Skin epidermis (tissue), 12 donors: ENCODE results near the gene DCST2.

Experiments
- H3K27ac ChIP-seq, 21 experiments: fragments of 200-600 bp; sonication (generic) in 11 of 21; one replicate each; pipeline ENCODE4 v1.5.0; 2020; ENCODE audit warnings: mild to moderate bottlenecking in 3 of 21, inconsistent platforms in 2 of 21, moderate library complexity in 2 of 21
- H3K4me3 ChIP-seq, 7 experiments: fragments of 200-600 bp; sonication (generic) in 2 of 7; one replicate each; pipeline ENCODE4 v1.5.0; 2020; ENCODE audit warnings: inconsistent platforms in 2 of 7, mild to moderate bottlenecking in 2 of 7, moderate library complexity in 1 of 7

The DCST2 gene

DNA sequence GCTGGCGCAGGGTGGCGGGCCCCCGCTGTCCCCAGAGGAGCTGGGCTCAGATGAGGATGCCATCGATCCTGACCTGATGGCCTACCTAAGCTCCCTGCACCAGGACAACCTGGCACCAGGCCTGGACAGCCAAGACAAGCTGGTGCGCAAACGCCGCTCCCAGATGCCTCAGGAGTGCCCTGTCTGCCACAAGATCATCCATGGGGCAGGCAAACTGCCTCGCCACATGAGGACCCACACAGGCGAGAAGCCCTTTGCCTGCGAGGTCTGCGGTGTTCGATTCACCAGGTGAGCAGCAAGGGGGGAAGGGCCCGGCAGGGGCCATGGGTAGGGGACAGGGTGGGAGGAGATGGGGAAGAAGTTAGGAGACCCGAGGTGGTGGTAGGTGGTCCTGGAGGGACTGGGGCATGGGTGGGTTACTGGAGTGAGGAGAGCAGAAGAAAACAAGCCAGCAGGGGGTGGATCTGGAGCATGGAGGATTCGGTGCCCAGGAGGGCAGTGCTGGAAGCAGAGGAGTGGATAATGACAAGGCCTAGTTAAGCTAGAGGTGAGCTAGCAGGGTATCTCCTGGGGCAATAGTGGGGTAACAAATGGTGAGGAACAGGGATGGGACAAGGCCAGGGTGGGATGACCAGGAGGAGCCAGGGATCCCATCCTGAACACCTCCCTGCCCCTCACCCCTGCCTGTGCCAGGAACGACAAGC, 17.9 kb downstream of the DCST2 start:
- Histone ChIP-seq H3K27ac (peak overlapping the region in 19 of 21 experiments; percentile 37 to 99 (median 84)), H3K4me3 (no peak overlapping the region)

DNA sequence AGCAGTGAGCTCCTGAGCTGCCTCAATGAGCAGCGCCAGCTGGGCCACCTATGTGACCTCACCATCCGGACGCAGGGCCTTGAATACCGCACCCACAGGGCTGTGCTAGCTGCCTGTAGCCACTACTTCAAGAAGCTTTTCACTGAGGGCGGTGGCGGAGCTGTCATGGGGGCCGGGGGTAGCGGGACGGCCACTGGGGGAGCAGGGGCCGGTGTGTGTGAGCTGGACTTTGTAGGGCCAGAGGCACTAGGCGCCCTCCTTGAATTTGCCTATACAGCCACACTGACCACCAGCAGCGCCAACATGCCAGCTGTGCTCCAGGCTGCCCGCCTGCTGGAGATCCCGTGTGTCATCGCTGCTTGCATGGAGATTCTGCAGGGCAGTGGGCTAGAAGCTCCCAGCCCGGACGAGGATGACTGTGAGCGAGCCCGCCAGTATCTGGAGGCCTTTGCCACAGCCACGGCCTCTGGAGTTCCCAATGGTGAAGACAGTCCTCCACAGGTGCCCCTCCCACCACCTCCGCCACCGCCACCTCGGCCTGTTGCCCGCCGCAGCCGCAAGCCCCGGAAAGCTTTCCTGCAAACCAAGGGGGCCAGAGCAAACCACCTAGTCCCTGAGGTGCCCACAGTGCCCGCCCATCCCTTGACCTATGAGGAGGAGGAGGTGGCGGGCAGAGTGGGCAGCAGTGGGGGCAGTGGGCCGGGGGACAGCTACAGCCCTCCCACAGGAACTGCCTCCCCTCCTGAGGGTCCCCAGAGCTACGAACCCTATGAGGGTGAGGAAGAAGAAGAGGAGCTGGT, 18.7 kb downstream of the DCST2 start:
- H3K27ac ChIP-seq = peak overlapping the region in 16 of 21 experiments; percentile 22 to 99 (median 88)
- H3K4me3 ChIP-seq = no peak overlapping the region

DNA sequence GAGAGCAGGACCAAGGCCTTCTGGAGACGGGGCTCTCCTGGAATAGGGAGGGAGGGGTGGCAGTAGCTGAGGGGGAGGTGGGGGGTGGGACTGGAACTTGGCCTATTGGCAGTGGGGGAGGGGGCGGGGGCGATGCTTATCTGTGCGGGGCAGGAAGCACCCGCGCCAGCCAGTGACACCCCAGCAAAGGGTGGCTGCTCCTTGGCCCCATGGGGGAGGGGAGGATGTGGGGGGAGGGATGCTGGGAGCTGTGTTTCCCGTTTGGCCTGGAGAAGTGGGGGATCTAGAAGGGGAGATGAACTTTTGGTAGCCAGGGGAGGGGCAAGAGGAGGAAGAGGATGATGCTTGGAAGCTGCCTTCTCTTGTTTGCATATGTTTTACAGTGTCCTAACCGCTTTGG, 19.9 kb downstream of the DCST2 start:
- peak overlapping the region in 20 of 21 experiments; percentile 35 to 99 (median 96) for H3K27ac ChIP-seq

DNA sequence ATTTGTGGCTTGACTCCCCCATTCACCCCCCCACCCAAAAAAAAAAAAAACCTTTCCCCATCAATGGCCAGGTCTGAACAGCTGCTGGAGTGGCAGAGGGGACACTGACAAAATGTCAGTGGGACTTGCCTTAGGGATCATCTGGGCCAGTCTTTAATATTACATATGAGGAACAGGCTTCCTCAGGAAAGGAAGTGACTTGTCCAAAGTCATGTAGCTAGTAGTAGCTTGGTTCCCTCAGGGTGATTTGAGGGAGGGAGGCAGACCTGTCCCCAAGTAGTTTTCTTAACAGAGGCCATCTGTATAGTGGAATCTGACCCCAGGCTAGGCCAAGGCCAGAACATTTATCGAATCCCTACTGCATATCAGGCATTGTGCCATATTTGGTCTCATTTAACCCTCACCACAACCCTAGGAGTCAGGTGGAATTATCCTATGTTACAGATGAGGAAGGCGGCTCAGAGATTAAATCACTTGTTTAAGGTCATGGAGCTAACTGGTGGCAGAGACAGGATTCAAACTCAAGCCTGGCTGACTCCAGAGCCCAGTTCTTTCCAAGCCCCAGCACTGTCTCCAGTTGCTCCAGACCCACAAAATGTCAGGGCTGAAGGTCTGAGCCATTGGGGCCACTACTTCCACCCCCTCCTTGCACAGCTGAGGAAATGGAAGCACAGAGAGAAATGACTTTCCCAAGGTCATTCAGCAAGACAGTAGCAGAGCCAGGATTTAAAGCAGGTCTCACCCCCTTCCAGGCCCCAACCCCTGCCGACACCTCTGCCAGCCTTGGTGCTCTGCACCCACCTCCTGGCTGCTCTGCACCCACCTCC, 20.6 kb downstream of the DCST2 start:
- peak overlapping the region in 20 of 21 experiments; percentile 35 to 99 (median 96) for H3K27ac ChIP-seq
- peak overlapping the region in 1 of 7 experiments; percentile 57 for H3K4me3 ChIP-seq

More for the DNA sequence above, 19.9 kb downstream of the DCST2 start:
- no peak overlapping the region for H3K4me3 ChIP-seq

DNA sequence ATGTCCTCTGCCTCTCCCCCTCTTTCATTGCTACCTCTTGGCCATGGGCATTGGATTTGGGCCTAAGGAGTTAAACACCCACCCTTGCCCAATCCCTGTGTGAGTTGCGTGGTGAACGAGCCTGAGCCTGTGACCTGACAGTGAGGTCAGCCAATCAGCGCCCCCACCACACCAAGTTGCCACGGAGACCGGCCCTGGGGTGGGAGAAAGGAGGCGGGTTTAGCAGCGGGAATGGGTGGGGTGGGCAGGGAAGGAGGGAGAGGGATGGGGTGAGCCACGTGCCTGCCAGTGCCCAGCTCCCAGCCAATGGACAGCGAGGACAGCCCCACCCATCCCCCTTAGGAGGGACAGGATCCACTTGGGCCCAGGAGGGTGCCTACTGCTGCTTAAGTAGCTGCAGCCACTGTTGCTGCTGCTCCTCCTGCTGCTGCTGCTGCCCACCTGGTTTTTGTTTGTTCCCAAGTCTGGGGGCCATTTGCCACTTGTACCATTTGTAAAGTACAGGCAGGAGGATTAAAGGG, 21.5 kb downstream of the DCST2 start:
- H3K4me3 ChIP-seq = peak overlapping the region in 1 of 7 experiments; percentile 57

DNA sequence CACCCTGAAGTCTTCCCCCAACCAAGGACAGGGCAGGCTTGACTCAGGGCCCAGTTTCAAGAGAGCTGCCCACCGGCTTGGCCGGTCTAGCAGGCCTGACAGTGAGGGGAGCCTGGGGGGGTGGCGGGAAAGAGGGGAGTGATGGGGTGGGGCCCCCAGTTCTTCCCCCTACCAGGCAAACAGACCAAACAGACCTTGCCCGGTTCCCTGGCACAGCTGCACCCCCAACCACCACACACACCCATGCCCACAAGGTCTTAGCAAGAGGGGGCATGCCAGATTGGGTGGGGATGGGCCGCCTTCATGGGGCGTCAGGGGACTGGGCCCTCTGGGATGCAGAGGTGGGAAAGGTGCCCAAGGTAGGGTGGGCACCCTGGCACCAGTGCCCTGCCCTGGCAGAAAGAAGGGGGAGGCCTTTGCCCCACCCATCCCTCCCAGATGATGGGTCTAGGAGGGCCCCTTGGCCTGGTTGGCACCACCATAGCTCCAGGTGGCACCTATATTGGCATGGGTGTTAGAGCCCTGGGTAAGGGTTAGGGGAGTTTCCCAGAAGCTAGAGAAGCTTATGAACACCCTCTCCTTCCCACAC, 22.1 kb downstream of the DCST2 start:
- Histone ChIP-seq H3K4me3 (peak overlapping the region in 3 of 7 experiments; percentile 39 to 57 (median 49)), H3K27ac (peak overlapping the region in 20 of 21 experiments; percentile 79 to 99 (median 96))

More for the DNA sequence above, 21.5 kb downstream of the DCST2 start:
- H3K27ac ChIP-seq = peak overlapping the region in 20 of 21 experiments; percentile 76 to 99 (median 96)

DNA sequence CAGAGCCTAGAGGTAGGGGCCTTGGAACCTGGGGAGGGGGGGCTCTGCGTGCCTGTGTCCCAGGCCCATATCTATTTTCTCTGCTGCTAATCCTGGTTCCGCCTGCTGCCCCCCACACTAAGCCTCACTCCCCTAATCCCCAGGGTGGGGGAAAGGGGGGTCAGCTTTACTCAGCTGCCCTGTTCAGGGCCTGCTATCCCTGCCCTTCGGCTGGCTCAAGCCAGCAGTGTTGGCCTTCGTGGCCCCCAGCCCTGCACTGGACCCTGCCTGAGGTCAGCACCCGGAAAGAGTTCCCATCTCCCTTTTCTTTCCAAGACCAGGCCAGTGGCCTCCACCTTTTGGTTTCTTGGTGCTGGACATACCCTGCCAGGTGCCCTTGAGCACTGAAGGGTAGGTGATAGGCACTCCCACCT, 22.6 kb downstream of the DCST2 start:
- Histone ChIP-seq H3K4me3 (peak overlapping the region in 5 of 7 experiments; percentile 37 to 57 (median 41)), H3K27ac (peak overlapping the region in 20 of 21 experiments; percentile 79 to 99 (median 96))

DNA sequence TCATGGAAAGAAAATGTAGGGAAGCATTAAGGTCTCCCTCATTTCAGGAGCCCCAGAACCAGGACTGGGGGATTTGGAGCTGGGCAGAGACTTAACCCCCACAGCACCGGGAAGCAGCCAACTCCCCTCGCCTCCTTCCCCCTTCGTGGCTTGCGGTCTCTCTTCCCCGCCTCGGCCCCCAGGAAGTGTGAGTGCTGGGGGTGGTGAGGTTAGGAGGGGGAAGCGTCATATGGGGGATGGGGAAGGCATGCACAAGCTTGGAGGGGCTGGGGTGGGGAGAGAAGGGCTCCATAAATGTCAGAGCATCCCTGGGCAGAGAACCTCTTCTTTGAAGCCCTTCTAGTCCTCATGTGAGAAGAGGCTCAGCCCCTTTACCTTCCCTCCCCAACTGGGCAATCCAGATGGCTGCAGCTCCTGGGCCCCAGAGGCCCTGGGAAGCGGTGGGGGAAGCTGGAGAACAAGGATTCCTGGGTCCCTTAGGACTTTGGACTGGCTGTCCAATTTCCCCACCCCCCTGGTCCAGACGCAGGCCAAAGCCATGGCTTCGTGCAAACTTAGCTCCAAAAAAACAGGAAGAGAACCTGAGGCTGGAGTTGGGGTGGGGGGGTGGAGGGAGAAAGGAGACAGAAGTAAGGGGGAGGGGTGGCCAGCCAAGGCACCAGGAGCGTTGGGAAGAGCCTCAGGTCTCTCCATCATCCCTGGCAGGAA, 23.2 kb downstream of the DCST2 start:
- peak overlapping the region in 20 of 21 experiments; percentile 81 to 99 (median 96) for H3K27ac ChIP-seq
- peak overlapping the region in 6 of 7 experiments; percentile 36 to 57 (median 40) for H3K4me3 ChIP-seq

DNA sequence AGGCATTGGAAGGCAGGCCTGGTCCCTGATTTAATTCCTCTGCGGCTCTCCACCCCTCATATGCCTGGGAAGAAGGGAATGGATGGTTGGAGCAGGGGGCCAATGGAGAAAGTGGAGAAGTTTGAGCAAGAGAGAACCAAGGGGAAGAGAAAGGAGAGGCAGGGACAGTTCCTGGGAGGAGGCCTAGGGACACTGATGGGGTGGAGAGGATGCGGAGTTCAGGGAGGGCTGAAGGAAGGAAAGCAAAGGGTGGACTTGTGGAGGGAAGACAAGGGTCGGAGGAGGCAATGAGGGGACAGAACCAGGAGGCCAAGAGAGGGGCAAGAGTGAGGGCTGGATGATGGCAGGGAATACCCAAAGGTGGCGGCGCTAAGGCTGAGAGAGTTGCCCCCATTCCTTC, 23.8 kb downstream of the DCST2 start:
- peak overlapping the region; percentile 36 to 57 (median 41) for H3K4me3 ChIP-seq
- peak overlapping the region in 20 of 21 experiments; percentile 81 to 99 (median 96) for H3K27ac ChIP-seq

DNA sequence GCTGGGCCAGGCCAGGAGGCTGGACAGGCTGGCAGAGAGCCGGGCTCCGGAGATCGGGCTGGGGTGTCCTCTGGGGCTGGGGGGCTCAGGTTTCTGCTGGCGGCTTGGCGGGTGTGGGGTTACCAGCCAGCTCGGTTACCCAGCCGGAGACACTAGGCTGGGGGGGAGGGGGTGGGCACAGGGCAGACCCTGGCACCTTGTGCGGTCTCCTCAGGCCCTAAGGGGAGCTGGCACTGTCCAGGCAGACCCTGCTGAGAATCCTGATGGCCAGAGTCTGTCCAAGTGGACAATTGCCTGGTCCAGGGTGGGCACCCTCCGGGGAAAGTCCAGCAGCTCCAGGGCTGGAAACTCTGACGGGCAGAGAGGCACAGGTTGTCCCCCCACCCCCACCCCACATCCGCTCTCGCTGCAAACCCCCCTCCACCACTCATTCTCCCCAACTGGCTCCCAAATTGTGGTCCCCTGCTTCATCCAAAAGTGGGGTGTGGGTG, 24.3 kb downstream of the DCST2 start:
- peak overlapping the region; percentile 36 to 57 (median 41) for H3K4me3 ChIP-seq
- peak overlapping the region; percentile 49 to 99 (median 96) for H3K27ac ChIP-seq

DNA sequence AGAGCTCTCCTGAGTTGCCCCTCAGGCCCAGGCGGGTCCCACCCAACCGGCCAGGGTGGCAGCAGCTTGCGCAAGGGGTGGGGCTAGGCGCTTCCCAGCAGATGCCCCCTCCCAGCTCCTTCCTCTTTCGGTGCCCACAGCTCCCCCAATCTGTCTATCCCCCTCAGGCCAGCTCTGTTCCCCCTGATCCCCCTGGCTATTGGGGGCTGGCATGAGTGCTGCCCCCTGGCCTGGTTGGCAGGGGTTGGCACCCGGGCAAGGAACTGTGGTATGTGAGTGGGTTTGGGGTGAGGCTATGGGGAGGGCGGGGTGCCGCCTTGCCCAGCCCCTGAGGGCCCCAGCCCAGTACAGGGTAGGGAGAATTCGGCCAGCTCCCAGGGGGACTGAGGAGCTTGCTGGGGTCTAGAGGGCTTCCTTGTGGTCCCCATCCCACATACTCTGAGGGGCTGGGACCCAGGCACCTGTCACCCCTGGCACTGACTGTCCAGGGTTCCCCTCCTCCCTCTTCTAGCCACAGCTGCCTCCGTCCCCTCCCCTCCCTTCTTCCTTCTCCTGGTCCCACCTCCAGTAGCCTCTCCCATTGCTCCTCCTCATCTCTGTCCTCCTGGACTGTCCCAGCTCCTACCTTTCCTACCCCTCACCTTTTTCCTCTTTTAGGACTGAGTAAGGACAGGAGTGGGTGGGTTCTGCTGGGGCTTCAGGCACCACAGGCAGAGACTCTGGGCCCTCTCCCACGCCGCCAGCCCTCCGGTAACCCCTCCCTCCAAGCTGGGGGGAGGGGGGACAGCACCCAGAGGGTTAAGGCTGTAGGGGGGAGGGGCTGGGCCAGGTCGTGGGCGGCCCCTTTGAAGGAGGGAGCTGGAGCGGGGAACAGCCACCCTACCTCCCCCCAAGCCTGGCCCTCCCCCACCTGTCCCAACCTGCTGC, 25.3 kb downstream of the DCST2 start:
- H3K4me3 ChIP-seq = peak overlapping the region; percentile 36 to 57 (median 41)
- H3K27ac ChIP-seq = peak overlapping the region; percentile 49 to 99 (median 96)

DNA sequence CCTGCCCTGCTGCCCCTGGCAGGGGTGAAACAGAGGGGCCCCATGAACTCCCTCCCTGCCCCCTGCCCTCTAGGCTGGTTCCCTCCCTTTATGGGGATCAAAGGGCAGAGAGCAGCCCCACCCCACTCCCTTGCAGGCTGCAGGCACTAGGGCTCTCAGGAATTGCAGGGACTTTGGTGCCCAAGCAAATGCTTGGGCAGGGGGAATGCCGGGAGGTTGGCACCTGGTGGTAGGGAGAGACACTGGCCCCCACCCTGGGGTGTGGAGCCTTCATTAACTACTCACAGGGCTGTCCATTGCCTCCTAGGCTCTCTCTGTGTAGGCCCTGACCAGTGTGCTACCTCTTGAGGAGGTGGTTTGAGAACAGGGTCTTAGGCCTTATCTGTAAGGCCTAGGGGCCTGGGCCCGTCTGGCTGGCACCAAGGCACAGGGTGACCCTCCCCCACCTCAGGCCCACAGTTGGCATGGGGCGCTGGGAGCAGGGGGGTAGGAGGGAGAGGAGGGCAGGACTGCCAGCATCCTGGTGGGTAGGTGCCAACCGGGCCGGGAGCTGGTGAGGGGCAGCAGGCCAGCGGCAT, 26.2 kb downstream of the DCST2 start:
- Histone ChIP-seq H3K4me3 (peak overlapping the region in 5 of 7 experiments; percentile 36 to 57 (median 42)), H3K27ac (peak overlapping the region; percentile 25 to 99 (median 96))

DNA sequence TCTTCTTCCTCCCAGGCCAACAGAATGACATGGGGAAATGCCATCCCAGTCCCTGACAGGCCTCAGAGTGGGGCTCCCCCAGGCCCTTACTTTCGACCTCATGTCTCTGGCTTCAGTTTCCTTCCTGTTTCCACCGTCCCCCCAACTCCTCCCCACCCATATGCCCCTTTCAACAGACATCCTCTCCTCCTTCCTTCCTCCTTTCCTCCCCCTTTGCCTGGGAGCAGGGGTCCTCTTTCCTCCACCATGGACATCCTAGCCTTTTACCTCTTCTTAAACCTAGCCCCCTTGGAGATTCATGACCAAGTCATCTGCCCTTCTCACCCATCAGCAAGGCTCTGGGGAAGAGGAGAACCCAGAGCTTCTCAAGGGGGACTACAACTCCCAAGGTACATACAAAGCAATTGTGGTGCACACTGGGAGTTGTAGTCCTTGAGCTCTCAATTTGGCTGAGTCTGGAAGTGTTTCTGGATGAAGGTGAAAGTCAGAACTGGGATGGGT, 26.9 kb downstream of the DCST2 start:
- Histone ChIP-seq H3K27ac (peak overlapping the region in 20 of 21 experiments; percentile 87 to 99 (median 96)), H3K4me3 (peak overlapping the region in 2 of 7 experiments; percentile 0 to 49)

DNA sequence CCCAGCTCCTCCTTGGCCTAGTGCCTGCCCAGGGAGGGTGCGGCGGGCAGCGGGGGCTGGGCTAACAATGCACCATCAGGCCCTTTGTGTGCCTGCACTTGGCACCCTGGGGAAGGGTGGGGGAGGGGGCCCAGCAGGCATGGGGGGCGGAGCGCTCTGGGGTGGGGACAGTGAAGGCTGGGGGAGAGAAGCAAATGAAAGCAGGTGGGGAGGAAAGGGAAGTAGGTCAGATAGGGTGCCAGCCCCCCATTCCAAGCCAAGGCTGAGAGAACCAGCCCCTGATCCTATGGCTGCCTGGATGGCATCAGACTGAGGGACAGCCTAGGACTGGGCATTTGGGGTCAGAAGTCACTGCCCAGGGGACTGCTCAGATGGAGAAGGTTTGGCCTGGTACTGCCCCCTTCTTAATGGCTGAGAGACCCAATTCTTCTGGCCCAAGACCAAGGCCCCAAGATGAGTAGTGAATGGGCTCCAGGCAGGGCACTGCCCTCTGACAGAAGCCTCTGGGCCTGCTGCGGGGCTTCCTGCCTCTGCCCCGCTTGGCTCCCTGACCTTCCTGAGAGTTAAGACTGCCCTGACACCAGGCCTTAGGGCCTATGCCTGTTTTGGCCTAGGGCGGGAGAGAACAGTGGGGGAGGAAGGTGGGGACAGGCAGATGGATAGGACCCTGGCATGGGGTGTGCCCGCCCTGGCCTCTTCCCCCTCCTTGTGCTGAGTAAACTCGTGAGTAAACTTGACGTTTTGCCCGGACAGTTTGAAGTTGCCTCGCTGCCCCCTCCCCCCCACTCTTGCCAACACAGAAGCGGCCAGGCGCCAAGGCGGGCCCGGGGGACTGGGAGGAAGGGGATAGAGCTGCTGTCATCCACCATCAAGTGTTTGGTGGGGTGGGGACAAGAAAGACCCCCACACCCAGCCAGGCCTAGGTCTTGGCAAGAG, 28.2 kb downstream of the DCST2 start:
- Histone ChIP-seq H3K27ac (peak overlapping the region; percentile 8 to 99 (median 96)), H3K4me3 (peak overlapping the region in 6 of 7 experiments; percentile 70 to 90 (median 80))

DNA sequence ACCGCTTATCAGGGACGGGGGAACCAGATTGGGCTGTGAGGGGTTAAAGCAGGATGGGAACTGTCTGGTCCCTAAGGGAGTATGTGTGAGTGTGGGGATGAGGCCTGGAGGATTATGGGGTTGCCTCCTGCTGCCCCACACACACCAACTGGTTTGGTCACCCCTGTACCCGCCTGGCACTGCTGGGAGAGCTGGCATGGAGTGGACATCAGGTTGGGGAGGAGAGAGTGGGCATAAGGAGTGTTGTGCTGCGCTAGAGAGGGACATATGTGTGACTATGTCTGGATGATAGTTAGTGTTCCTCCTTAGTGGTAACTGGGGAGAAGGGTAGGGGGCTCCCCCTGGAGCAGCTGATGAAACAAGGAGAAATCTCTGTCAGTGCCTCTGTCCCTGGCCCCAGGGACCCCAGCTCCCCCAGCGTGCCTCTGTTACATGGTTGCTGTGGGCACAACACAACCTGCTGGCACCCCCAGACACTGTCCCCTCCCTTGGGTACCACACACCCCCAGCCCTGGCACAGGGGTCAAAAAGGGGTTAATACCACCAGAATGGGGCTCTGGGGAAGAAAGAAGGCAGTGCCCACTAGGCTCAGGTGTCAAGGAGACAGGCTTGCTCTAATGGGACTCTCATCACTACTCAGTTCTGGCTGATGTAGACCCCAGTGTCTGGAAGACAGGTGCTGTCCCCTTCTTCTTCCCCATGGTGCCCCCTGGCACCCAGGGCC, 29.1 kb downstream of the DCST2 start:
- H3K4me3 ChIP-seq = peak overlapping the region; percentile 70 to 93 (median 83)
- H3K27ac ChIP-seq = peak overlapping the region in 20 of 21 experiments; percentile 87 to 99 (median 96)
